Spleen (tissue), 11 donors: ENCODE data around the gene PACS2. TPM values are rescaled to one million over a fixed set of nuclear protein-coding genes. Genes with fewer than 3 reads are reported as not detected.
A peak's percentile ranks its signal among the peaks of the same experiment; 100 is the strongest.
"Not testable (repeated sequence)": the region's sequence is repeated elsewhere in the genome, so short reads cannot be mapped to it uniquely, and the experiment has no call there.

ENCODE experiments used
- DNase-seq: peaks from one replicate; pipeline ENCODE4 v3.0.0-alpha.2; 2020
- H3K27ac ChIP-seq, 8 donors: fragments of 200-600 bp; sonication (generic) in 7 of 8; 1 replicate in 4 of 8; 2 replicates in 4 of 8; pipeline versions ENCODE4 v1.5.0 to v1.8.0; 2016 to 2021; ENCODE audit warnings: inconsistent platforms in 4 of 8, mild to moderate bottlenecking in 4 of 8, moderate library complexity in 1 of 8
- H3K27me3 ChIP-seq, 7 donors: fragments of 200-600 bp; sonication (generic) in 6 of 7; replicated peaks in 1 of 7; 1 replicate in 4 of 7; 2 replicates in 3 of 7; pipeline versions ENCODE4 v1.5.0 to v1.8.0; 2016 to 2021; ENCODE audit warnings: inconsistent platforms in 3 of 7, mild to moderate bottlenecking in 1 of 7
- H3K36me3 ChIP-seq, 6 donors: fragments of 200-600 bp; sonication (generic) in 5 of 6; 1 replicate in 4 of 6; 2 replicates in 2 of 6; pipeline versions ENCODE4 v1.5.0 to v1.8.0; 2016 to 2021; ENCODE audit warnings: inconsistent platforms in 2 of 6
- H3K4me1 ChIP-seq, 6 donors: fragments of 200-600 bp; sonication (generic) in 5 of 6; 1 replicate in 3 of 6; 2 replicates in 3 of 6; pipeline versions ENCODE4 v1.5.0 to v1.8.0; 2016 to 2021; ENCODE audit warnings: inconsistent platforms in 3 of 6
- H3K4me3 ChIP-seq, 8 donors: fragments of 200-600 bp; sonication (generic) in 7 of 8; 1 replicate in 4 of 8; 2 replicates in 4 of 8; pipeline versions ENCODE4 v1.5.0 to v1.8.0; 2016 to 2021; ENCODE audit warnings: inconsistent platforms in 4 of 8, mild to moderate bottlenecking in 4 of 8, moderate library complexity in 2 of 8
- H3K9me3 ChIP-seq, 8 donors: fragments of 200-600 bp; sonication (generic) in 7 of 8; 1 replicate in 4 of 8; 2 replicates in 4 of 8; pipeline versions ENCODE4 v1.5.0 to v1.8.0; 2016 to 2021; ENCODE audit warnings: inconsistent platforms in 4 of 8
- CTCF ChIP-seq, 11 experiments: fragments of 200-600 bp in 7 of 11; fragments of 450-650 bp in 4 of 11; sonication (generic) in 4 of 11; IDR thresholded peaks in 8 of 11; conservative IDR thresholded peaks in 3 of 11; 1 replicate in 7 of 11; 2 replicates in 4 of 11; pipeline versions ENCODE4 v1.4.0 to v1.8.0; 2016 to 2021; ENCODE audit warnings: antibody characterized with exemption in 11 of 11, inconsistent platforms in 4 of 11, mild to moderate bottlenecking in 1 of 11
- POLR2A ChIP-seq, 3 donors: fragments of 450-650 bp; IDR thresholded peaks; one replicate each; pipeline ENCODE4 v1.5.1; 2017; ENCODE audit warnings: antibody characterized with exemption in 3 of 3, mild to moderate bottlenecking in 1 of 3
- POLR2AphosphoS5 ChIP-seq, 3 donors: sonication (generic); formaldehyde crosslinking; IDR thresholded peaks; one replicate each; pipeline ENCODE4 v1.5.1; 2017; ENCODE audit warnings: antibody characterized with exemption in 3 of 3
- WGBS, 5 donors: extraction: QIAGEN DNeasy Blood & Tissue Kit in 3 of 5; methylation state at CpG; one replicate each; pipeline versions ENCODE4 v1.1.5 to v1.1.7; 2013 to 2018; 5-methylcytosine and 5-hydroxymethylcytosine counted together
- intact Hi-C: fragments of 100-400 bp; cut with DNase I; formaldehyde crosslinking; loops from one replicate; pipeline ENCODE4 v1.15.0; 2023; ENCODE audit warnings: low total_unique reads
- polyA plus RNA-seq, 3 donors: library from polyadenylated mRNA; stranded (reverse); fragments of 200-250 nt; gene quantifications; one replicate each; pipeline ENCODE4 v1.2.1, GENCODE V29; 2013
- total RNA-seq, 7 donors: library from RNA; depleted of rRNA in 3 of 7; stranded (reverse); fragments of >200 nt in 3 of 7; fragmentation: NEBNext Ultra II Directional in 4 of 7; extraction: Animal tissue kit (Norgen Biotek cat#: 25700) in 4 of 7; gene quantifications; one replicate each; pipeline versions ENCODE4 v1.1.0 to v1.2.1, GENCODE V29; 2016 to 2021
- donor health status: healthy with polysubstance abuse.
- donor health status: DM: no; HTN: no; CAD: no; lungs with moderate emphysema.
- donor health status: DM: no; HTN: no; CAD: no.
- donor health status: Bipolar disorder and iron deficiency.
- donor health status: healthy.
- donor health status: DM: no; HTN: no; CAD: no.
- donor health status: DM: yes; HTN: yes; CAD: no.

PACS2 gene
- total and polyA plus RNA-seq, 10 donors, result 32.2 to 148 (median 98.7) TPM

GRCh38 chr14:105334383-105335230 lies 20.1 kb downstream of the PACS2 start:
- intact Hi-C loops, result no loop called here

GRCh38 chr14:105335231-105335542 lies 20.6 kb downstream of the PACS2 start:
- Histone ChIP-seq H3K4me1 (peaks cover 37 to 95% (median 81%) of the 10 kb centered on the region in 6 donors), H3K36me3 (peaks cover 0 to 13% (median 0%) of the 10 kb centered on the region in 6 donors), H3K27ac (peak overlapping the region in 5 of 8 donors; percentile 38 to 83 (median 73))
- H3K9me3 ChIP-seq, H3K4me3 ChIP-seq, intact Hi-C loops, H3K27me3 ChIP-seq: not testable (repeated sequence)
- WGBS, 5 donors, result 91 to 99% (median 95%) methylated on average over 4 to 22 of the region's 22 CpGs
- DNase-seq, result peak; percentile 37

More at GRCh38 chr14:105334383-105335230, 20.1 kb downstream of the PACS2 start:
- H3K36me3 ChIP-seq, result peaks cover 0 to 13% (median 0%) of the 10 kb centered on the region in 6 donors
- TF ChIP-seq POLR2AphosphoS5 (IDR thresholded peaks at IDR 0.05) (peak in 1 of 3 donors; percentile 15), POLR2A (IDR thresholded peaks at IDR 0.05) (no peak)
- no peaks in the 10 kb centered on the region for H3K9me3 ChIP-seq
- H3K4me3 ChIP-seq, result no peak overlapping the region
- WGBS, 5 donors, result 89 to 92% (median 91%) methylated on average over 11 to 17 of the region's 17 CpGs
- peak; percentile 44 for DNase-seq
- no peaks in the 10 kb centered on the region for H3K27me3 ChIP-seq
- H3K27ac ChIP-seq, result peak overlapping the region in 4 of 8 donors; percentile 64 to 83 (median 76)
- peaks cover 40 to 100% (median 85%) of the 10 kb centered on the region in 6 donors for H3K4me1 ChIP-seq

GRCh38 chr14:105335735-105336476 lies 21.4 kb downstream of the PACS2 start:
- no peaks in the 10 kb centered on the region for H3K9me3 ChIP-seq
- peaks cover 0 to 13% (median 0%) of the 10 kb centered on the region in 6 donors for H3K36me3 ChIP-seq
- TF ChIP-seq POLR2AphosphoS5 (IDR thresholded peaks at IDR 0.05) (peak; percentile 81 to 89 (median 89)), CTCF (IDR thresholded peaks at IDR 0.05 in 8 of 11, conservative IDR thresholded peaks at IDR 0.05 in 3 of 11) (no peak), POLR2A (IDR thresholded peaks at IDR 0.05) (no peak)
- peak overlapping the region; percentile 14 to 83 (median 68) for H3K27ac ChIP-seq
- peak; percentile 63 for DNase-seq
- intact Hi-C loops, result no loop called here
- 68 to 95% (median 78%) methylated on average over 20 to 33 of the region's 33 CpGs for WGBS, 5 donors
- no peaks in the 10 kb centered on the region for H3K27me3 ChIP-seq
- H3K4me1 ChIP-seq, result peaks cover 37 to 95% (median 77%) of the 10 kb centered on the region in 6 donors
- no peak overlapping the region for H3K4me3 ChIP-seq

- TF ChIP-seq CTCF (IDR thresholded peaks at IDR 0.05 in 8 of 11, conservative IDR thresholded peaks at IDR 0.05 in 3 of 11) (no peak), POLR2A (IDR thresholded peaks at IDR 0.05) (no peak), POLR2AphosphoS5 (IDR thresholded peaks at IDR 0.05) (peak; percentile 33 to 66 (median 64))
- Histone ChIP-seq H3K27ac (peak overlapping the region in 6 of 8 donors; percentile 42 to 83 (median 76)), H3K4me3 (peak overlapping the region in 1 of 8 donors; percentile 15), H3K27me3 (no peaks in the 10 kb centered on the region), H3K36me3 (peaks cover 0 to 13% (median 0%) of the 10 kb centered on the region in 6 donors), H3K4me1 (peaks cover 33 to 95% (median 73%) of the 10 kb centered on the region in 6 donors), H3K9me3 (no peaks in the 10 kb centered on the region)
- WGBS, 5 donors, result 77 to 92% (median 85%) methylated on average over 22 to 26 of the region's 26 CpGs
- peak; percentile 84 for DNase-seq
- intact Hi-C loops, result no loop called here
Measured at GRCh38 chr14:105336477-105337287, 22.1 kb downstream of the PACS2 start.
